HL-60/S4 treated with phorbol 12-myristate 13-acetate at 8.2 ng/mL for 4 days and 3 days (cell line): ENCODE data around the gene ARMC12.
"Not testable (repeated sequence)": the region's sequence is repeated elsewhere in the genome, so short reads cannot be mapped to it uniquely, and the experiment has no call there.

Experiments
- in situ Hi-C: fragments of 300-500 bp; cut with MboI; formaldehyde crosslinking; loops from 2 replicates; pipeline ENCODE4 v1.15.0; 2022; ENCODE audit warnings: low sequenced_read_pairs

Gene ARMC12, protein sequence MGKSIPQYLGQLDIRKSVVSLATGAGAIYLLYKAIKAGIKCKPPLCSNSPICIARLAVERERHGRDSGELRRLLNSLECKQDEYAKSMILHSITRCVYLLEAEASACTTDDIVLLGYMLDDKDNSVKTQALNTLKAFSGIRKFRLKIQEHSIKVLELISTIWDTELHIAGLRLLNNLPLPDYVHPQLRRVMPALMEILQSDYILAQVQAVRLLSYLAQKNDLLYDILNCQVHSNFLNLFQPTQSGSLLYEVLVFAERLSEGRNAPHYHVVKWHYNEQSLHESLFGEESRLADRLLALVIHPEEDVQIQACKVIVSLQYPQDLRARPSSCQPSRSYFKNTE

DNA sequence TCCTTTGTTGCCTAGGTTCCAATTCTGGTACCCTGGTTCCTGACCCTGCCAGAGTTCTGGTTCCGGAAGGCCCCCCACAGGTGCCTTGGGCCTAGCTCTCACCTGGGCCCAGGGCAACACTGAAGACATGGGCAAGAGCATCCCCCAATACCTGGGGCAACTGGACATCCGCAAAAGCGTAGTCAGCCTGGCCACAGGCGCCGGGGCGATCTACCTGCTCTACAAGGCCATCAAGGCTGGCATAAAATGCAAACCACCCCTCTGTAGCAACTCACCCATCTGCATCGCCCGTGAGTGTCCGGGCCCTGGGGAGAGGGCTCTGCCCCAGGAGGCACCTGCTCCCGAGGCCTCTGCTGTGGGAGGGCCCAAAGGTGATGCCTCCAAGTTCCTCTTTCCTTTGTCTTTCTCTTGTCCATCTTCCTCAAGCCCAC is at the start of gene ARMC12:
ARMC12 (plus strand) TSS at position 51 of the 431 bp plus-strand sequence; CDS start at position 128, 77 bp downstream.
- in situ Hi-C loops, result loop anchor here (5.0 to 25.0 kb wide), 2 partner anchors 155 to 425 kb away; no protein-coding TSS in a partner anchor

DNA sequence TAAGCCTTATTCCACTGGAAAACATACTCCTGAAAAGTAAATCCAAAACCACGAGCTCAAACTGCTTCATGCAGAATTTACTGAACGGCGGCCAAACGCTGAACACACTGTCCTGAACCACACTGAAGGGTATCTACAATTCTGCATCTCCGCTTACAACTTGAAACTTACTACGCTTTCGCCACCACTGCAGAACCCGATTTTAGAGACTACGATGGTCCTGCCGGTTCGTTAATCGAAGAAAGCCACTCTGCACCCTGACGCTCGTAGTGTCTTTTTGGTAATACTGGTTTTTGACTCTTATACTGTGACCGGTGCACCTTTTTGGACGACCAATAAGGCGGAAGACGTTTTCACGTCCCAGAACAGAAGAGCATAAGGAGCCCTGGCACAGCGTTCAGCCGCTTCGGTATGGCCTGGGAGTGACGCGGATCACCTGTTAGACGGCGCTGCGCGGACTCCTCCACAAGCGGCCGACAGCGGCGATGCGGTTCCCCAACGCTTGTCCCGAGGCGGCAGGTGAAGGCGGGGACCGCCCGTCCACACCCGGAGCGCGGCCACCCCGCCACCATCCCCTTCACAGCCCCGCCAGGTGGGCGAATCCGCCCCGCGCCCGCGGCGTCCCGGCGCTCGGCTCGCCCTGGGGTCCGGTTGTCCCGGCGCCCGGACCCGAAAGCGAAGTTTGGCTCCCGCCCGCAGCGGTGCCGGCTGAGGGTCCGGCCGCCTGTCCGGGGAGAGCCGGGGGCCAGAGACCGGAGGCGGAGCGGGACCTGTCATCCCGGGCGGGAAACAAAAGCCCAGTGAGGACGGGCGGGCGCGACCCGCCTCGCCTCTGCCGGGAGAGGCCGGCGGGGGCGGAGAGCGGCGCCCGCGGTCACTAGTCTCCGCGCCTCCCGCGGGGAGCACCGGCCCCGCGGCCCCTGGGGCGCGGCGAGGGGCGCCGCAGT is 48.9 kb upstream of the ARMC12 start:
- in situ Hi-C loops, result no loop called here

DNA sequence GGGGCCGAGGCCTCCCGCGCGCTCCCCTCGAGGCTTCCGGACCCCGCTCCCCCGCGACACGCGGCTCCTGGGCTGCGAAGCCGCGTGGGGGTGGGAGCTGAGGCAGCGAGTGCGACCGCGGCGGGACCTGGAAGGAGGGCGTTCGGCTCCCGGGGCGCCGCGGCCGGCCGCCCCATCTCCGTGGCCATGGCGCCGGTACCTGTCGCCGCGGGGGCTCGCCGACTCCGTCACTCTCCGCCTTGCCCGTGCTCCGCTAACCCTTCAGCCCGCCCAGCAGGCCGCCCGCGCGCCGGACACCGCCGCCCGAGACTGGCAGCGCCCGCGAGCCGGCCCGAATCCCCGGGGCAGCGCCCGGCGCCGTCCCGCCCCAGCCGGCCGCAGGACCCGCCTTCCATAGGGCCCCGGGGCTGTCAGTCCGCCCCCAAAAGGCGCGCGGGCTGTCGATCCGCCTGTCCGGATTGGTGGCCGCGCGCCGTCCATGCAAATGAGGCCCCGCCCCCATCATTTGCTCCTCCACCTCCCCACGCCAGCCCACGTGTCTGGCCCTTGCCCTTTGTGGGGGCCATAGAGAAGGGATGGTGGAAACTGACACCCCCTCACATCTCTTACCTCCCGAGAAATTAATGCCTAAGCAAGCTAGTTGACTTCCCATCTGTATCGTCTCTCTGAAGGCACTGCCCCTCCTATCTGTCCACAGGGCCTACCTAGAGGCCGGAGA is 48.1 kb upstream of the ARMC12 start, which contains the start of gene FKBP5:
FKBP5 (minus strand) TSS at position 311 of the 718 bp plus-strand sequence. CDS start 46,091 bp downstream, outside the sequence.
- in situ Hi-C loops, result no loop called here

DNA sequence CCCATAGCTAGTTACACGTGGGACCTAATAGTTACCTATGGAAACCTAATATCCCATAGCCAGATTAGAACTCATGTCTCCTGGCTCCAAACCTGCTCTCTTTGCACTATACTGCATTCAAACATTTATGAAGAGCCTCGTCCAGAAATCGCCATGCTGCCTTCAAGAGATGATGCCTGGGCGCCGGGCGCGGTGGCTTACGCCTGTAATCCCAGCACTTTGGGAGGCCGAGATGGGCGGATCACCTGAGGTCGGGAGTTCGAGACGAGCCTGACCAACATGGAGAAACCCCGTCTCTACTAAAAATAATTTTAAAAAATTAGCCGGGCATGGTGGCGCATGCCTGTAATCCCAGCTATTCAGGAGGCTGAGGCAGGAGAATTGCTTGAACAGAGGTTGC is 46.8 kb upstream of the ARMC12 start:
- in situ Hi-C loops, result not testable (repeated sequence)

DNA sequence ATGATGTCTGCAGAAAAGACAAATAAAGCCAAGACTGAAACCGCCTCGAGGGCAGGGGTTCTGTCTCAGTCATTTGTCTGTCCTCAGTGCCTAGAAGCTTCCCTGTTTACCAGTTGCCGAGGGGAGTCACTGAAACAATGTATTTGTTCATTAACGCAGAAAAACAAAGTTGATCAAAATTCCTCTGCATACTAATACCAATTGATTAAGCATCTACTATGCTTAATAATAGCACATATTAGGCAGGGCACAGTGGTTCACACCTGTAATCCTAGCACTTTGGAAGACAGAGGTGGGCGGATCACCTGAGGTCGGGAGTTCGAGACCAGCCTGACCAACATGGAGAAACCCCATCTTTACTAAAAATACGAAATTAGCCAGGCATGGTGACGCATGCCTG is 46.3 kb upstream of the ARMC12 start:
- in situ Hi-C loops, result no loop called here

DNA sequence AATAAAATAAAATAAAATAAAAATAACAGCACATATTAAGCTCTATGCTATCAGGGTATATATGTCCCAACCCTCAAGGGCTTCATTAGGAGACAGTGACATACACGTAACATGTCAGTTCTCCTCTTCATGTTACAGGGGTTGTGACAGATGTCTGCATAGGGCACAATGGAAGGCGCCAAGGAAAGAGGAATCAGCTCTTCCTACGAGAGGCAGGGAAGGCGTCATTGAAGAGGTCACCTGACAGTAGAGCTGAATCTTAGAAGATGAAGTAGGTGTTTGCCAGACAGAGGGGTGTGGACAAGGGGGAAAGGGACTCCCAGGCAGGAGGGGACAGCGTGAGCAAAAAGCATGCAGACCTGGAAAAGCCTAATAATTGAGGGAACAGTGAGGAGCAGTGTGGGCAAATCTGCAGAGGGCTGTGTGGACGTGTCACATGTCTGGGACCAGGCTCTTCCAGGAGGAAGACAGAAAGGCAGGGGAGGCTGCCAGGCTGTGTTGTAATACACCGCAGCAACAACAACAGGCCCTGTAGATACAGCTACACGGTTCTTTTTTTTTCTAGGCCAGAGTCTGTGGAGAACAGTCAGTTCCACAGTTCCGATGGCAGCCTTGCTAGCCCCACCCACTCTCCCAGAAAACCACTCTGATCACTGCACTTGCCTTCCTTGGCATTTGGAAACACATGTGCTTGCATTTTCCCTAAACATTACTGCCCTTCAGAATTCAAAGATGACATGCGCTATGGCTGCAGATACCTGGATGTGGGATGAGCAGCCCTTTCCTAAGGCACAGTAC is 45.6 kb upstream of the ARMC12 start:
- in situ Hi-C loops, result no loop called here

DNA sequence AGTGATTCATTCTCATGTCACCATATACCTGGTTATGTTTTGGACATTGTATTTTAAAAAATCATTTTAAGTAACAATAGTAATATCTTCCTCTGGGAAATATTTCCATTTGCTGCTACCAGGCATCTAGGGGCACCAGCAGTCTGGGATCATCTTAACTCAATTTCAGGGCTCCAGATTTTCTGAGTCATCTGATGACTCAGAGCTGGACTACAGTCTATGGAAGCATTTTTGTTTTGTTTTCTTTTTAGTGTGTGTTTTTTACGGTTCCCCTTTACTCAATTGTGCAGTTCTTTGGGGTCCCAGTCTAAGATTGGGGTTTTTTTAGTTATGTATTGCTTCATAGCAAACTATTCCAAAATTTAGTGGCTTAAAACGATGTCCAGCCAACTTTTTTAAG is 42.4 kb upstream of the ARMC12 start:
- in situ Hi-C loops, result no loop called here

DNA sequence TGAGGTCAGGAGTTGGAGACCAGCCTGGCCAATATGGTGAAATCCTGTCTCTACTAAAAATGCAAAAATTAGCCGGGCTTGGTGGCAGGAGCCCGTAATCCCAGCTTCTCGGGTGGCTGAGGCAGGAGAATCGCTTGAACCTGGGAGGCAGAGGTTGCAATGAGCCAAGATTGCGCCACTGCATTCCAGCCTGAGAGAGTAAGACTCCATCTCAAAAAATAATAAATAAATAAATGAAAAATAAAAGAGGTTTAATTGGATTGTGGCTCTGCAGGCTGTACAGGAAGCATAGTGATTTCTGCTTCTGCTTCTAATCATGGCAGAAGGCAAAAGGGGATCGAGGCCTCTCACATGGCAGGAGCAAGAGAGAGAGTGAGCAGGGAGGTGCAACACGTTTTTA is 38.4 kb upstream of the ARMC12 start:
- in situ Hi-C loops, result not testable (repeated sequence)

DNA sequence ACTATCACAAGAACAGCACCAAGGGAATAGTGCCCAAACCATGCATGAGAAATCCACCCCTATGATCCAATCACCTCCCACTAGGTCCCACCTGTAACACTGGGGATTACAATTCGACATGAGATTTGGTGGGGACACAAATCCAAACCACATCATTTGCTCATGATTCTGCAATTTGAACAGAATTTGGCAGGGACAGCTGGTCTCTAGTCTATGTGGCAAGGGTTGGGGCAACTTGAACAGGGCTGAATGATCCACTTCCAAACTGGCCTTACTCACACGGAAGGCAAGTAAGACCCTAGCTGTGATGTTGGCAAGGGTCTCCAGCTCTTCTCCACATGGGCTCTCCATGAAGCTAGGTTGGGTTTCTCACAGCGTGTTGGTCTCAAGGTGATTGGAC is 38.0 kb upstream of the ARMC12 start:
- in situ Hi-C loops, result no loop called here

DNA sequence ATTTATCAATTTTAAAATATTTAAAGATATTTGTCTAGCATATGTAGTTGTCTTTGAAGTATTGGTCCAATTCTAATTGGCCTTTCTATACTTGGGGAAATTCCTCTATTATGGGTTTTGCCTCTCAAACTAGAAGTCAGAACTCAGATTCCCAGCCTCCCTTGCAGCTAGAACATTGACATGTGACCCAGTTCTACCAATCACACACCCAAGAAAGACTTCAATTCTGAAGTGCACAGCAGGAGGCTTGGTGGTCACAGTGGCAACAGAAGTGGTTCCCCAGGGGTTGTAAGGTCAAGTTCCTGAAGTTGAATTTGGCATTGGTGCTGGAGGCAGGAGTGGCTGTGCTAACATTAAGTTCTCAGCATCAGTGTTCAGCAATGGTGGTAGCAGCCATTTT is 33.3 kb upstream of the ARMC12 start:
- in situ Hi-C loops, result no loop called here

DNA sequence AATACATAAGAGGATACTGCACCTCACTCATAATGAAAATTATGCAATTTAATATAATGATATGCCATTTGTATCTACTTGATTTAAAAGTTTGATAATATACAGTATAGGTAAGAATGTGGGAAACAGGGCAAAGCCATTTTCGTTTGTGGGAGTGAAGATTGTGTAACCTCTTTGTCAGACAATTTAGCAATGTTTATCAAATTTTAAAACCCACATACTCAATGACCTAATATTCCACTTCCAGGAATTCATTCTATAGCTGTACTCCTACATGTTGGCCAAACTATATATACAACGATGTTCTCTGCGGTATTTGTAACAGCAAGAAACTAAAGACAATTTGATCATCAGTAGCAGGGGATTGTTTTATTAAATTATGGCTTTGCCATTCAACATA is 30.4 kb upstream of the ARMC12 start:
- in situ Hi-C loops, result no loop called here

DNA sequence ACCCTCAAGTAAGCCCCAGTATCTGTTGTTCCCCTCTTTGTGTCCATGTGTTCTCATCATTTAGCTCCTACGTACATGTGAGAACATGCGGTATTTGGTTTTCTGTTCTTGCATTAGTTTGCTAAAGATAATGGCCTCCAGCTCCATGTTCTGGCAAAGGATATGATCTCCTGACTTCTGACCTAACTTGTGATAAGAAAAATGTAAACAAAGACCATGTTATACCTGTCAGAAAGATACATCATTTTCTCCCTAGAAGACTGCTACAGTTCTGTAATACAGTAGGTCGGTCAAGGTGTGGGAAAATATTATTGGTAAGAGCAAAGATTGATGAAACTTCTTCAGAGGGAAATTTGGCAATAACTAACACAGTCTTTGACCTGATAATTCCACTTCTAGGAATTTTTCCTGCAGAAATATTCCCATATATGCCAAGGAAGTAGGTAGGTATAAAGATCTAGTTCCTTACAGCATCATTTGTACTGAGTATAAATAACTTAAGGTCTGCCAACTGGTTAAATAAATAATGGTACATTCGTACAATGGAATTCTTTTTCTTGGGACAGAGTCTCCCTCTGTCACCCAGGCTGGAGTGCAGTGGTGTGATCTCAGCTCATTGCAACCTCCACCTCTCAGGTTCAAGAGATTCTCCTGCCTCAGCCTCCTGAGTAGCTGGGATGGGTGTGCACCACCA is 29.0 kb upstream of the ARMC12 start:
- in situ Hi-C loops, result no loop called here

DNA sequence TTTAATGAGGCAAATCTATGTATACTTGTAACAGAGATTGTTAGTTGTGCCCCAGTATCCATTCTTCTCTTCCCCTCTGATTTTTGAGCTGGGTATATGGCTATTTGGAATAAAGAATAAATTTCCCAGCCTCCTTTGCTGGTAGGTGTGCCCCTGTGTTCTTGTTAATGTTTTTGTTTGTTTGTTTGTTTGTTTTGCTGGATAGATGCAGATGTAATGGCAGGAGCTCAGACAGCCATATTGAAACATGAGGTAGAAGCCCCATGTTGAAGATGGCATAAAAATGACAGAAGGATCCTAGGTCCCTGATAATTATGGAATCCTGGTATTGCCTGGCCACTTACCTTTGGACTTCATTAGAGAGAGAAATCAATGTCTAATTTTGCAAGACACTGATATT is 28.2 kb upstream of the ARMC12 start:
- in situ Hi-C loops, result no loop called here

DNA sequence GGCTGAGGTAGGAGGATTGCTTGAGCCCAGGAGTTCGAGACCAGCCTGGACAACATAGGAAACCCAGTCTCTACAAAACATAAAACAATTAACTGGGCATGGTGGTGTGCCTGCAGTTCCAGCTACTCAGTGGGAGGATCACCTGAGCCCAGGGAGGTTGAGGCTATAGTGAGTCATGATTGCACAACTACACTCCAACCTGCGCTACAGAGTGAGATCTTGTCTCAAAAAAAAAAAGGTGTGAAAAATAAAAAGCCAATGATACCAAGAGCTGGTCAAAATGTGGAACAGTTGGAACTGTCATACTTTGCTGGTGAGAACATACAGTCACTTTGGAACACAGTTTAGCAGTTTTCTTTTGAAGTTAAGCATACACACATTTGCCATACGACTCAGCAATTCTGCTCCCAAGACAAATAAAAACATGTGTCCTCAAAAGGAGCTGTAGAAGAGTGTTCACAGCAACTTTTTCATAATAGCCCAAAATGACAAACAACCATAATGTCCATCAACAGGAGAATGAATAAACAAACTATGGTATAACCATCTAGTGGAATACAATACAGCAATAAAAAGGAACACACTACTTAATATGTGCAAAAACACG is 26.5 kb upstream of the ARMC12 start:
- in situ Hi-C loops, result no loop called here

DNA sequence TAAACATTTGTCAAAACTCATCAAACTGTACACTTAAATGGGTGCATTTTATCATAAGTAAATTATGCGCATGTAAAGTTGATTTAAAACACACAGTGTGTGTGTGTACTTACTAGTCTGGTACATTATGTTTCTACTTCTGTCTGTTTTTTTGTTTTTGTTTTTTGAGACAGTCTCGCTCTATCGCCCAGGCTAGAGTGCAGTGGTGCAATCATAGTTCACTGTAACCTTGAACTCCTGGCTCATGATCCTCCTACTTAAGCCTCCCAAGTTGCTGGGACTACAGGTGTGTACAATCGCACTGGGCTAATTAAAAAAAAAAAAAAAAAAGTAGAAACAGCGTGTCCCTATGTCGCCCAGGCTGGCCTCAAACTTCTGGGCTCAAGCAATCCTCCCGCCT is 25.1 kb upstream of the ARMC12 start:
- in situ Hi-C loops, result no loop called here

DNA sequence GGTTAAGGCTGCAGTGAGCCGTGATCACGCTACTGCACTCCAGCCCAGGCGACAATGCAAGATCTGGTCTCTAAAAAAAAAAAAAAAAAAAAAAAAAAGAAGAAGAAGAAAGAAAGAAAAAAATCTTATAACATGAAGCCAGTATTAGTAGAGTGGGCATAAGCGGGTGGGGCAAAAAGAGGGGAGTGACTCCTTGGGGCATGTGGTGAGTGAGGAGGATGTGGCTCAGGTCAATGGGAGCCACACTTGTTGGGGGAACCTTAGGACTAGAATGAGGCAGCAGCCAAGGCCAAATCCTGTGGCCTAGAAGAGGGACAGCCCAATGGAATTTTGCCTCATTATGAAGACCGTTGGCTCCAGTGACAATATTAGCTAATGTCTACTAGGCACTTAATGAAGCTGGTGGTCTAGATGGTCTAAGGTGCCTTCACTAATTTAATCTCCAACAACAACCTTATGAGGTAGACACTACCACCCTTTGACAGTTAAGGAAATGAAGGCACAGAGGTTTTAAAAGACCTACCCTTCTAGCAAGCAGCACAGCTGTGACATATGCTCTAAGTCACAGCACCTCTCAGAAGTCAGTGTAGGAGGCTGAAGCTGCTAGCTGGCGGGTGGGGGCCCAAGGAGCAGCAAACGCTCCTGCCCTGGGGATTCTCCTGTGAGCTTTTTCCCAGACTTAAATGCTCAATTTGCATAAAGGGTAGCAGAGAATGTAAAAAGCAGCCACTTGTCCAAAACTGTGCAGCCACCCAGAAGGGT is 23.6 kb upstream of the ARMC12 start:
- in situ Hi-C loops, result no loop called here

DNA sequence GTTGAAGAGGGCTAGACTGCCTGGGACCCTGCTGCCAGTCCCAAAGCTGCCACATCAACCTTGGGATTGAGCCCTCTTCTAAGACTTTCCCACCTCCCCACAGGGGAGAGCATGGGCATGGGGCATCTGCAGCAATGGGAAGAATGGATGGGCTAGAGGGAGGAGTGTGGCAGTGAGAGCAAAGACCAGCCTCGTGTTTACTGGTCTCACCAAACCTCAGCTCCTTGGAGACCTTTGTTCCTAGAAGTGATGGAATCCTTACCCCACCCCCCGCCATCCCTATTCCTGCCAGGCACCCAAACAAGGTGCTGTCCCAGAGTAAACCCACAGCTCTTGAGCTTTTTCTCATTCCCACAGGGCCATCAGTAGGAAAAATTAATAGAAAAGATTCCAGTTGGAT is 20.0 kb upstream of the ARMC12 start:
- in situ Hi-C loops, result no loop called here
